HG02642 (cell line): ENCODE data around the gene FGGY.
"Not testable (repeated sequence)": the region's sequence is repeated elsewhere in the genome, so short reads cannot be mapped to it uniquely, and the experiment has no call there.

ENCODE experiments used
- ATAC-seq: cut with Tn5 transposase; IDR thresholded peaks from one replicate; pipeline ENCODE4 v1.9.1; 2021; ENCODE audit warnings: mild to moderate bottlenecking; ENCODE audit not compliant: unreplicated experiment, poor library complexity

FGGY gene

GRCh38 chr1:59342801-59343575 is 46.1 kb downstream of the FGGY start:
- ATAC-seq, result no peak

- ATAC-seq, result no peak
These were observed 46.6 kb downstream of the FGGY start for GRCh38 chr1:59343576-59343840.

DNA sequence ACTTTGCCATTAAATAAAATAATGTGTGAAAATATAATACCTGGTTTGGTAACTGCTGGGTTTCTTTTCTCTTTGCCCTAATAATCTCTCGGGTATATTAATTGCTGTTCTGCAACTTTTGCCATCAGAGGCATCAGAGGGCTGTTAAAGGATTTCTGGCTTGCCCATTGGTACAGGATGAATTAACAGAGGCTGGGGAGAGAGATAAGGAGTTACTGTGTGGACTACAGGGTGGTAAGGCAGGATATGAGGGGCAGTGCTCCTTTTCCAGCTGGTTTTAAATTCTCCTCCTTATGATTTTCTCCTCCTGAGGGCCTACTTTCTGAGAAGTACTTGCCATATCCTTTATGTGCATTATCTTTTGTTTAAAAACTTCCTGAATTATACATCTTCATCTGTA is 48.3 kb downstream of the FGGY start:
- ATAC-seq, result no peak

GRCh38 chr1:59346429-59346828 is 49.5 kb downstream of the FGGY start:
- no peak for ATAC-seq

DNA sequence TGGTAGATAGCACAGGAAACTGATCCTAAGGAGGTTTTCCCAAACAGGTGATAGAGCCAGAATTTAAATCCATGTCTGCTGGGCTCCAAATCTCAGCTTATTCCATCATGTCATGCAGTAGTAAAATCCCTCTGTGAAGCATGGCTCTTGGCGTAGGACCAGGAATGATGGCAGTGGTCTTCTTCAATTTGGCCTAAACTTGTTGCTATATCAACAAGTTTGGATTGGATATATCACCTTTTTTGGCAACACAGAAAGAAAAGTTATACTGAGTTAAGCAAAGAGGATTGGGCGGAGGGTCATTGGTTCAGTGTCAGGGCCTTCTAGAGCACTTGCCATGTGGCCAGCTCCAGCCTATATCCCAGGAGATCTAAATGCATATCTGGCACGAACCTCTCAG is 52.2 kb downstream of the FGGY start:
- ATAC-seq, result no peak

- no peak for ATAC-seq
These were observed 53.6 kb downstream of the FGGY start for GRCh38 chr1:59350521-59350920.

GRCh38 chr1:59352065-59352464 is 55.2 kb downstream of the FGGY start:
- no peak for ATAC-seq

DNA sequence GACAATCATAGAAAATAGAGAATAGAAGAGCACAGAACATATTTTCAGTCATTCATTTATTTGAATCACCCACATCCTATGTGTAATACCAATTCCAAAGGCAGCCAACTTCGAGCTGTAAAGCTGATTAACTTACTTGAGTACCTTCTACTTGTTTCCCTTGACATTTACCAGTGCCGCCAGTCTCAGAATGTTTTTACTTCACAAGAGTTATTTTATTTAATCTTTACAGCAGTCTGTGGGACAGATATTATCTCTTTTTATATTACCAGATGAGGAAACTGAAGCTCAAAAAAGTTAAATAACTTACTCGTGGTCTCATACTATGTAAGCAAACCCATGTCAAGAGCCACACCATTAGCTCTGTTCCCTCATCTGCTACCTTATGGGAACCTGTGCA is 56.6 kb downstream of the FGGY start:
- no peak for ATAC-seq

GRCh38 chr1:59354239-59354638 is 57.3 kb downstream of the FGGY start:
- ATAC-seq, result not testable (repeated sequence)

DNA sequence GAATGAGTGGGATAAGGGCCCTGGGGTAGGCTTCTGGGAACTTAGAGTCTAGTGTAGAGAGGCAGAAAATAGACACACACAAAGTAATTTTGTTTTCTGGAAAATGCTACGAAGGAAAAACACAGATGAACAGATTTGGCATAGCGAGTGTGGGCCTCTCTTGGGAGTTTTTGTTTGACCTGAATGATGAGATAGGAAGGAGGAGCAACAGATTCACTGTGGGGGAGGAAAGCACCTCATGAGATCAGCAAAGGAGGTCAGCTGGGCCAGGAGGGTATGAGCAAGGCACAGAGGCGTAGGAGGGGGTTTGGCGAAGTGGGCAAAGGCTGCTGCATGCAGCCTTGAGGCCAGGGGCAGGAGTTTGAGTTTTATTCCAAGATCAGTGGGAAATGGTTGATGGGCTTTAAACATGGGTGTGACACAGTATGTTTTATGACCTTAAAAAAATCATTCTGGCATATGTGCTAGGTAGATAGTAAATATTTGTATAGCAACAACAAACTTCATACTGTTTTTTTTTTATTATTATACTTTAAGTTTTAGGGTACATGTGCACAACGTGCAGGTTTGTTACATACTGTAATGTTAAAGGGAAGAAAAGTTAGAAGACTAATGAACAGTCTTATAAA is 57.9 kb downstream of the FGGY start:
- ATAC-seq, result peak; percentile 77

- peak; percentile 68 for ATAC-seq
These were observed 58.5 kb downstream of the FGGY start for GRCh38 chr1:59355361-59355760.

- no peak for ATAC-seq
These were observed 59.7 kb downstream of the FGGY start for GRCh38 chr1:59356627-59357026.

DNA sequence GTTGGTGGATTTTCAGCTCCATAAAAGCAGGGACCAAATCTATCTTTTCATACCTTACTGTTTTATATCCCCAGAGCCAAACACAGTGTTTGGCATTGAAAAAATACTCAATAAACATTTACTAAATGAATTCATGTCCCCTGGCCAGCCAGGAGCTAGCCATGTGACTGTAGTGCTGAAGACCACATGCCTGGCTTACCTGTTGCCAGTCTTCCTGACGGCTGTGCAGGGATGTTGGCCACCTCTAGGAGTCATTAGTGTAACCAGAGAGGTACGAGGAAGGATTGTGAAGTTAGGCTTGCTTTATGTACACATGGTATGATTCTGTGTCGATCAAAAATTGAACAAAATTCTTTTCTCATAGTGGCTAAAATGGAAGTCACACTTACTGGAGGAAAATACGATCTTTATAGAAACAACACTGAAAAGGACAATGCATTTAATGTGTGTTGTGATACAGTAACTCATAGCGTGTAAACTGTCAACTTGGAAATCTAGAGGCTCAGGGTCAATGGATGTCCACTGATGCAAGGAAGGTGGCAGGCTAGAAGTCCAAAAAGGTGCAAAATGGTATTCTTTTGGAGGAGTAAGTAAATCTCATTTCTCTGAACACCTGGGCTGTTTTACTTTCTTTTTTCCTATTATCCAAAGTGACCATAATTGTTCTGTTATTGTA is 60.9 kb downstream of the FGGY start:
- ATAC-seq, result no peak

GRCh38 chr1:59359325-59359724 is 62.4 kb downstream of the FGGY start:
- no peak for ATAC-seq

GRCh38 chr1:59360170-59360569 is 63.3 kb downstream of the FGGY start:
- no peak for ATAC-seq

- ATAC-seq, result no peak
These were observed 63.8 kb downstream of the FGGY start for GRCh38 chr1:59360729-59361128.

DNA sequence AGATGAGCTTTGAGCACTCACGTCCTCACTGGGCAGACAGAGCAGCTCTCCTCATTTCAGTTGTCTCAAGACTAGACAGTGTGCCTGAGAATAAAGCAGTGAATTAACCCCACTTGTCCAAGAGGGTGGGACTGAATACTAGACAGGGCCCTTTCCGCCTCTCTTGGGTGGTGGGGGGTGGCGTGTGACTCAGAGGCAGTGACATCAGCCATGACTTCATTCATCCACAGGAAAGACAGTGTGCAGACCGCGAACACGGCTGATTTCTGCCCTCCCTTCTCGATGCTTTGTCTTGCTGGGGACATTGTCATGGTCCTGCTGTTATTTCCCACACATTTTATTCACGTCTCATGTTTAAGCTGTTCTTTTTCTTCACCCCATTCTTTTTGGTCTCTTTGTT is 64.9 kb downstream of the FGGY start:
- no peak for ATAC-seq

DNA sequence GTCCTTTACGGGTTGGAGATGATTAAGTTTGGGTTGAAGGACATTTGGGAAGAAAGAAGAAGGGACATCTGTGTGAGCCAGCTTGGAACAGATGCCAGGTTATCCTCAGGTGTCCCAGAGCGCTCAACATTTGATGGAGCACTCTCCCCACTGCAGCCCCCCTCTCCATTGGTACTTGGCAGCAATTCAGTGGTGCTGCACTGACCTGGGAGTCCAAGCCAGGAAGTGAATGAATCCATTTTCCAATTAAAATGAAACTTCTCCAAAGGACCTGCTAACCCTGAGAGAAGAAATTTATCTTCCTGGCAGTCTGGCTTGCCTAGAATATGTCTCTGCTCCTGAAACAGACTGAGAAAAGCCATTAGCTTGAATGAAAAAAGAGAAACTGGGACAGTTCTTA is 67.1 kb downstream of the FGGY start:
- ATAC-seq, result no peak

- no peak for ATAC-seq
These were observed 69.5 kb downstream of the FGGY start for GRCh38 chr1:59366346-59366745.

DNA sequence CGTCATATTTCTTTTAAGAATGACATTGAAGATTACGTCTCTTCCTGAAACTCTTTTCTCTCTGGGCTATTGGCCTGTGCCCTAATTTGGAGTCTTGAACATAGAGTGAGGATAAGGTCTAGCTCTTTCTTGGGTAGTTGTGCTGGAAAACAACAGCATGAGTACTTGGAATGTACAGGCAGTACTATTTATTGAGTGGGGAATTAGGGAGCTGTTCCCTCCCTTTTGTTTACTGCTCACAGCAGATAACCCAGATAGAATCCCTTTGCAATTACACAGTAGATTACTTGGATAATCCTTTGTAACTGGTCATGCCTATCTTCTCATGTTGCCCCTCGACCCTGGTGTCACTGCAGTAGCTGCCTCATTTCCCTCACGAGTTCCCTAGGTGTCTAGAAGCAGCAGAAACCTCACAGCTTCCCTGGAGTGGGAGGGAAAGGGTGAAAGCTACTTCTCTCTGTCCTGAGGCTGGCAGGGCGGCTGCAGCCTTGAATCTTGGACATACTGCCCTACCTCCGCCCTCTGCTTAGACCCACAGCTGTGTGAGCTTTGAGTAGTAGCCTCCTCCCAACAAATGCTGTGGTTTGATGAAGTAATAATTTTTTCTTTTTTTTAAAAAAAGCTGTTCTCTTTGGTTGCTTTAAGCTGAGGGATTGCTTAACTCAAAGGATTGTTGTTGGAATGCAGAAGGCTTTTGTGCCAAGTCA is 70.6 kb downstream of the FGGY start:
- no peak for ATAC-seq

DNA sequence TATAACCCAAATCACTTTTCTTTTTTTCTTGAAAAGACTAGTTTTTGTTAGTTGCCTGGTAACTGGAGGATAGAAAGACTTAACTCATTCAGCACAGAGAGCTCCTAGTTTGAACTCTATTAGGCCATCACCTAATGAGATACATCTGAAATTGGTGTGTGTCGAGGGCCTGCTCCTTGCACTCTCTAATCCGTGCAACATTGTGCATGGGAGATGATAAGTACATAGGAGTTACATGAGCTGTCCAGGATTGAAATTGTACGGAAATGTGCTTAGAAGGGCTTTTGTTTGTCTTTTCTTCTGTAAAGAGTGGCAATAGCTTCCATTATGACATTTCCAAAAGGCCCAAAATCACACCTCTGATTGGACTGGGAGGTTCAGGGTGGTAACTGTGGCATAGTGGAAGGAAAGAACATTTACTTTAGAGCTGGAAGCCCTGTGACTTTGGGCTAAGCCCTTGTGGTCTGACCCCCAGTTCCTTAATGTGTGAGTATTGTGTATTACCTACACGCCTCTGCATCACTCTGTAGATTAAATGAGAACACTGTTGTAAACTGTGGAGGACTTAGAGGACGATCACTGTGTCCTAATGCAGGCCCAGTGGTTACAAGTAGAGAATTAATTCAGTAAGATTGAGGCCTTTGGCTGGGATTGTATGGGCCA is 71.2 kb downstream of the FGGY start:
- ATAC-seq, result no peak
